AG04450 (cell line): ENCODE measurements around the gene RARRES1. TPM values are rescaled to one million over a fixed set of nuclear protein-coding genes. Genes with fewer than 3 reads are reported as not detected.
"Not testable (repeated sequence)": the region's sequence is repeated elsewhere in the genome, so short reads cannot be mapped to it uniquely, and the experiment has no call there.

Source experiments
- CTCF ChIA-PET: fragments of 300-600, 350-600 bp; formaldehyde crosslinking; extraction: SDS; loops from one replicate; lab custom pipeline; 2022; ENCODE audit warnings: antibody characterized with exemption, inconsistent platforms; lab: Charles Lee
- POLR2A ChIA-PET: fragments of 350-600 bp; formaldehyde crosslinking; extraction: SDS; loops from one replicate; lab custom pipeline; 2021; ENCODE audit warnings: antibody characterized with exemption, inconsistent platforms; lab: Yijun Ruan, JAX
- DNase-seq: peaks from one replicate; pipeline ENCODE4 v3.0.0-alpha.2; 2011; ENCODE audit warnings: low read depth, low spot score
- H3K27ac ChIP-seq: one replicate; pipeline ENCODE4 v1.5.1; 2012; ENCODE audit warnings: low read depth, low read length, control low read depth
- H3K27me3 ChIP-seq: one replicate; pipeline ENCODE4 v1.6.0; 2012; ENCODE audit warnings: low read length; ENCODE audit not compliant: control insufficient read depth, insufficient read depth
- H3K4me3 ChIP-seq: 2 replicates; pipeline ENCODE4 v1.5.1; 2011; ENCODE audit warnings: mild to moderate bottlenecking, low read depth, low read length, control low read depth
- H3K9me3 ChIP-seq: 2 replicates; pipeline ENCODE4 v1.5.1; 2012; ENCODE audit warnings: low read length; ENCODE audit not compliant: control insufficient read depth, insufficient read depth
- polyA plus RNA-seq: library from polyadenylated mRNA; depleted of rRNA; stranded (reverse); fragments of >200 nt; gene quantifications from 2 replicates; pipeline ENCODE4 v1.2.3, GENCODE V29; 2011
- TF ChIP-seq, protein P1 (sequence below): IDR thresholded peaks from 2 replicates; pipeline ENCODE4 v1.5.1; 2011; ENCODE audit warnings: low read depth, low read length, control low read depth, inconsistent platforms

RARRES1 gene
- polyA plus RNA-seq, 1 experiment, result 50.4 TPM

DNA sequence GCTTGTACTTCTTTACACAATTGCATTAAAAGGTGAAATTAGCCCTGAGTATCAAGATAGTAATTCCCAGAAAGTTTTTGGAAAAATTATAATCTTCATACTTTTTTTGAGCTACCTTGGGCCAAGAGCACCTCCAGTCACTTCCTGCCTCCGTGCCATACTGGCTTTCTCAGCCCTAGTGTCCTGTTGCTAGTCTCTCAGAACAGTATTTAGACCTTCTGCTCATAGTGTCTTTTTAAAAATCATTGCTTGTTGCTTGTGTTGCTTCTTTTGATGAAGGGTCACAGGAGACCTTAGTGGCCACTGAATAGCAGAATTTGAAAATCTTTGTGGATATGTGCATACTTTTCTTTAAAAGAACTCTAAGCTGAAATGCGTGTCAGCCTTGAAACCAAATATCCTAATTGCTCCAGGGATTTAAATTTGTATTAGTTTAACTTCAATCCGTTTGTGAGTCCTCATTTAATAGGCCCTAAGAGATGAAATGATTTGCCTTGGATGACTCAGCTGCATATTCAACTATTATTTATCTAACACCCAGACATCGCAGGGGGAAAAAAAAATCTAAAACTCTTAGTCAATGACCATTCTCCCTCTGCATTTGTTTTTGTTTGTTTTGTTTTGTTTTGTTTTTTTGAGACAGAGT, 30.7 kb downstream of the RARRES1 start:
- no peak for DNase-seq
- H3K4me3 ChIP-seq, result no peak overlapping the region
- no peak overlapping the region for H3K27ac ChIP-seq
- no peaks in the 10 kb centered on the region for H3K9me3 ChIP-seq
- H3K27me3 ChIP-seq, result no peaks in the 10 kb centered on the region
- TF ChIP-seq, protein P1, sequence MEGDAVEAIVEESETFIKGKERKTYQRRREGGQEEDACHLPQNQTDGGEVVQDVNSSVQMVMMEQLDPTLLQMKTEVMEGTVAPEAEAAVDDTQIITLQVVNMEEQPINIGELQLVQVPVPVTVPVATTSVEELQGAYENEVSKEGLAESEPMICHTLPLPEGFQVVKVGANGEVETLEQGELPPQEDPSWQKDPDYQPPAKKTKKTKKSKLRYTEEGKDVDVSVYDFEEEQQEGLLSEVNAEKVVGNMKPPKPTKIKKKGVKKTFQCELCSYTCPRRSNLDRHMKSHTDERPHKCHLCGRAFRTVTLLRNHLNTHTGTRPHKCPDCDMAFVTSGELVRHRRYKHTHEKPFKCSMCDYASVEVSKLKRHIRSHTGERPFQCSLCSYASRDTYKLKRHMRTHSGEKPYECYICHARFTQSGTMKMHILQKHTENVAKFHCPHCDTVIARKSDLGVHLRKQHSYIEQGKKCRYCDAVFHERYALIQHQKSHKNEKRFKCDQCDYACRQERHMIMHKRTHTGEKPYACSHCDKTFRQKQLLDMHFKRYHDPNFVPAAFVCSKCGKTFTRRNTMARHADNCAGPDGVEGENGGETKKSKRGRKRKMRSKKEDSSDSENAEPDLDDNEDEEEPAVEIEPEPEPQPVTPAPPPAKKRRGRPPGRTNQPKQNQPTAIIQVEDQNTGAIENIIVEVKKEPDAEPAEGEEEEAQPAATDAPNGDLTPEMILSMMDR, result no peak
- ChIA-PET CTCF (interaction anchor here (0.5 to 7.3 kb wide), 6 partner anchors 21 to 1350 kb away, joined by 3 to 38 read pairs (median 3); no protein-coding TSS in a partner anchor), POLR2A (no interaction called here)

DNA sequence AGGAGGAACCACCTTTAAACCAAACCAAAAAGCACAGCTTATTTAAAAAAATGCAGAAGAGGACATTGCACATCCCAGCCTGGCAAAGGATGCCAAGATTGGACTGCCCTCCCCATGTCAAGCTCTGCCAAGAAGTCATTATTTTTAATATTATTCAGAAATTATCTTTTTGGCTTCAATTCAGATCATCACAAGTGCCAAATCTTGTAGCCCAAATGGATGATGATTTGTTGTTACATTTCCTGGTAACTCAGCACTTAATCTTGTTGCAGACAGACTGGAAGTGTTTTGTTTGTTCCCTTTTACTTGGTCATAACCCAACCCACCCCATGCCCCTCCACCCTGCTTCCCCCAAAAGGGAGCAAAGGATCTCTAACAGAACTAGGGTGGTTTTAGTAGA, 31.7 kb downstream of the RARRES1 start:
- Histone ChIP-seq H3K27me3 (no peaks in the 10 kb centered on the region), H3K4me3 (no peak overlapping the region), H3K9me3 (no peaks in the 10 kb centered on the region), H3K27ac (no peak overlapping the region)
- DNase-seq, result no peak
- ChIA-PET CTCF (interaction anchor here (0.7 to 7.3 kb wide), 4 partner anchors 25 to 1349 kb away, joined by 3 to 38 read pairs (median 5); no protein-coding TSS in a partner anchor), POLR2A (no interaction called here)
- TF ChIP-seq, protein P1, result no peak

DNA sequence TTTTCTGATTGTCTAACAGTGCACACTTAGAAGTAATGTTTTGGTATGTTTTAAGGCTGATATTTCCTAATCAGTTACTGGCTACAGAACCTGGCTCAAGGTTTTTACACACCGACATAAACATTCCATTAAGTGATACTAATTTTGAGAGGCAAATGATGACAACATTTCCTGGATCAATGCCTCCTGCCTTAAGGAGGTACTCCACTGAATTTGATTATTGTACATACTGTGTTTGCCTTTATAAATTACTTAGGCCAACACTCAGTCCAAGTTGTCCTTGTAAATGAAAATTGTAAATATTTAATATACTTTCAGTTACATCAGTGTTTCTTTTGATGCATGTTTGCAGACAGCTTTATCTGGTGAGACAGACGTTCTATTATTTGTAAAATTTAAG, 35.6 kb downstream of the RARRES1 start:
- Histone ChIP-seq H3K4me3 (no peak overlapping the region), H3K27me3 (no peaks in the 10 kb centered on the region), H3K9me3 (no peaks in the 10 kb centered on the region), H3K27ac (no peak overlapping the region)
- TF ChIP-seq, protein P1, result no peak
- no peak for DNase-seq
- ChIA-PET CTCF (interaction anchor here (1.1 to 2.8 kb wide), 4 partner anchors 24 to 92 kb away, joined by 3 to 12 read pairs (median 10); partner anchors contain the start of gene LXN), POLR2A (interaction anchor here (0.7 to 1.1 kb wide), 2 partner anchors 24 to 30 kb away, joined by 3 read pairs; partner anchors contain the start of gene LXN)

DNA sequence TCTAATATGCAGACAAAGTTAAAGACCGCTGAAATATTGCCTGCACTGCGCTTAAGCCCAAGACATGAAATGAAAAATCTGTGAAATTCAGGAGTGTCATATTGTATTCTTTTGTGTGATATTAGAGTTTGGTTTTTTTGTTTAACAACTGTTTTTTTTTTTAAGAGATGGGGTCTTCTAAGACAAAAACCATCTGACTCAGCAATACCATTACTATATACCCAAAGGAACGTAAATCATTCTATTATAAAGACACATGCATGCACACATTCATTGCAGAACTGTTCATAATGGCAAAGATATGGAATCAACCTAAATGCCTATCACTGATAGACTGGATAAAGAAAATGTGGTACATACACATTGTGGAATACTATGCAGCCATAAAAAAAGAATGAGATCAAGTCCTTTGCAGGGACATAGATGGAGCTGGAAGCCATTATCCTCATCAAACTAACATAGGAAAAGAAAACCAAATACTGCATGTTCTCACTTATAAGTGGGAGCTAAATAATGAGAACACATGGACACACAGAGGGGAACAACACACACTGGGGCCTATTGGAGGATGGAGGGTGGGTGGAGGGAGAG, 38.3 kb downstream of the RARRES1 start:
- DNase-seq, POLR2A ChIA-PET, H3K4me3 ChIP-seq, H3K9me3 ChIP-seq, H3K27ac ChIP-seq, H3K27me3 ChIP-seq: not testable (repeated sequence)
- CTCF ChIA-PET, result interaction anchor here (1.0 kb wide), 2 partner anchors 34 to 95 kb away, joined by 3 to 7 read pairs; no protein-coding TSS in a partner anchor

DNA sequence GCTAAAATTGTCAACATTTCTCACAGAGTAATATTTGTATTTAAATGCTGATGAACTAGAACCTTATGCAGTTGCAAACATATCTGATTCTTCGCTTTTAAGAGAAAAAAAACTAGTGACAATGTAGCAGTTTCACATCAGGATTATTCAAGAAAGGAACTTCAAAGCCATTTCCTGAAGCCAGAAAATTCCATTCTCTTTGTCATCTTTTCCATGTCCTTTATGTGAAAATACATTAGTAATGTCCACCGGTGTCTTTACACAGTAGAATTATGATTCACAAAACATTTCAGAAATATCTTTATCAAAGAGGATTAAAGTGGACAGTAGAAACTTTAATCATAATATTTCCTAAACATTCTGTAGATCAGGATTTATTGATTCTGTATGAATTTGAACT, 47.1 kb downstream of the RARRES1 start:
- POLR2A ChIA-PET, result no interaction called here
- no peak for DNase-seq

More for the DNA sequence above, 47.1 kb downstream of the RARRES1 start:
- TF ChIP-seq, protein P1, result no peak
- CTCF ChIA-PET, result interaction anchor here (1.8 to 3.0 kb wide), 3 partner anchors 13 to 42 kb away, joined by 5 to 18 read pairs (median 7); partner anchors contain the start of gene LXN
- no peaks in the 10 kb centered on the region for H3K9me3 ChIP-seq
- H3K27me3 ChIP-seq, result no peaks in the 10 kb centered on the region
- H3K4me3 ChIP-seq, result no peak overlapping the region
- no peak overlapping the region for H3K27ac ChIP-seq
